Stimulated activated CD4-positive, alpha-beta T cell treated with anti-CD3 and anti-CD28 coated beads, TNF-alpha, amount 100 ng/mL, for 1 hour (primary cell): ENCODE measurements around the gene RPH3AL.
"Not testable (repeated sequence)": the region's sequence is repeated elsewhere in the genome, so short reads cannot be mapped to it uniquely, and the experiment has no call there.

Experiments
- DNase-seq, 3 donors: peaks; one replicate each; pipeline ENCODE4 v3.0.0-alpha.2; 2020; ENCODE audit warnings: low read depth in 3 of 3, low spot score in 1 of 3

Gene RPH3AL

GRCh38 chr17:320139-320538 lies 32.5 kb downstream of the RPH3AL start:
- DNase-seq: no peak

- no peak for DNase-seq
Measured at GRCh38 chr17:319266-319665, 33.3 kb downstream of the RPH3AL start.

- not testable (repeated sequence) for DNase-seq
Measured at GRCh38 chr17:317070-317469, 35.5 kb downstream of the RPH3AL start.

- DNase-seq: not testable (repeated sequence)
Measured at GRCh38 chr17:315399-315798, 37.2 kb downstream of the RPH3AL start.

GRCh38 chr17:314614-314944 lies 38.0 kb downstream of the RPH3AL start:
- DNase-seq: not testable (repeated sequence)

GRCh38 chr17:313911-314613 lies 38.5 kb downstream of the RPH3AL start:
- no peak for DNase-seq

- no peak for DNase-seq
Measured at GRCh38 chr17:313231-313630, 39.4 kb downstream of the RPH3AL start.

- no peak for DNase-seq
Measured at GRCh38 chr17:312476-313148, 40.0 kb downstream of the RPH3AL start.

GRCh38 chr17:311119-311782 lies 41.4 kb downstream of the RPH3AL start:
- no peak for DNase-seq

- no peak for DNase-seq
Measured at GRCh38 chr17:310111-311010, 42.2 kb downstream of the RPH3AL start.

GRCh38 chr17:309361-309888 lies 43.2 kb downstream of the RPH3AL start:
- no peak for DNase-seq

GRCh38 chr17:307741-308507 lies 44.7 kb downstream of the RPH3AL start:
- no peak for DNase-seq

GRCh38 chr17:307295-307691 lies 45.3 kb downstream of the RPH3AL start:
- no peak for DNase-seq

- no peak for DNase-seq
Measured at GRCh38 chr17:306536-307294, 45.9 kb downstream of the RPH3AL start.

GRCh38 chr17:306116-306515 lies 46.5 kb downstream of the RPH3AL start:
- no peak for DNase-seq

- DNase-seq: no peak
Measured at GRCh38 chr17:305090-305976, 47.3 kb downstream of the RPH3AL start.

GRCh38 chr17:304461-304860 lies 48.1 kb downstream of the RPH3AL start:
- DNase-seq: no peak

- DNase-seq: no peak
Measured at GRCh38 chr17:303168-303567, 49.4 kb downstream of the RPH3AL start.

GRCh38 chr17:302300-302698 lies 50.3 kb downstream of the RPH3AL start:
- DNase-seq: no peak
